Esophagus squamous epithelium (tissue), 4 donors: ENCODE results near the gene AOPEP.

ENCODE experiments used
- POLR2A ChIP-seq, 4 donors: fragments of 450-650 bp; IDR thresholded peaks; one replicate each; pipeline ENCODE4 v1.6.1; 2017; ENCODE audit warnings: antibody characterized with exemption in 4 of 4, mild to moderate bottlenecking in 4 of 4, moderate library complexity in 3 of 4
- TF ChIP-seq, protein P1 (sequence below), 6 experiments: fragments of 450-650 bp in 4 of 6; fragments of 200-600 bp in 2 of 6; sonication (generic) in 2 of 6; IDR thresholded peaks; one replicate each; pipeline ENCODE4 v1.5.1; 2016 to 2019; ENCODE audit warnings: antibody characterized with exemption in 6 of 6, mild to moderate bottlenecking in 4 of 6, moderate library complexity in 4 of 6

DNA sequence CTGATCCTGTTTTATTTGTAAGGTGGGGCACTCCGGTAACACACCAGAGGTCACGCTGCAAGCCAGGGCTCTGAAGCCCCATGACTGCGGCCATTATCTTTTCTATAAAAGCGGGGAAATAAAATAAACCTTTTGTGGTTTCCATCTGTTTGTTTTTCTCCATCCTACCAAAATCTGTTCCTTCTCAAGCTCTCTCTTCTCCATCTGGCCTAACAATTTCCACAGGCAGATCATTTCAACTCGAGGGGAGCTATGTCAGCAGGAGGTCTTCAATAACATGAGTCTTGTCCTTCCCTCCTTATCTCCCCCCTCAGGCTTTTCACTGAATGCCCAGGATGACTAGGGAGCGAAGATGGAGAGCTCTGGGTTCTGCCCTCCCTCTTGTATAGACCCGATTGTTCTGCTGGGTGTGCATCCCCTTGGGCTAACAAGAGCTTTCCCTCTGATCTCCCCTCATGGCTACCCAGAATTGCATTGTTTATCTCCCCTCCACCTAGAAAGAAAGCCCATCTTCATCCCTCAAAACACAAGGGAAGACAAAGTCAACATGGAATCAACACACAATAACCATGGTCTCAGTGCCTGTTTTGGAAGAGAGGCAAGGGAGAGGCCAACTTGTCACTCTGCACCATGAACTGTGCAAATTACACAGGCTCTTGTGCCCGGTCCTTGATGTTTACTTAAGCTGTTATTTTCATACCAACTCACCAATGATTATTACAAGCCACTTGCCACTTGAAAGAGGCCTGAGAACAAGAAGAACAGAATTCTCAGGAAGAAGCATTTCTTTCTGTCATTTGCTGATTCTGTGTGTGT, 403.2 kb downstream of the AOPEP start:
- TF ChIP-seq, protein P1, sequence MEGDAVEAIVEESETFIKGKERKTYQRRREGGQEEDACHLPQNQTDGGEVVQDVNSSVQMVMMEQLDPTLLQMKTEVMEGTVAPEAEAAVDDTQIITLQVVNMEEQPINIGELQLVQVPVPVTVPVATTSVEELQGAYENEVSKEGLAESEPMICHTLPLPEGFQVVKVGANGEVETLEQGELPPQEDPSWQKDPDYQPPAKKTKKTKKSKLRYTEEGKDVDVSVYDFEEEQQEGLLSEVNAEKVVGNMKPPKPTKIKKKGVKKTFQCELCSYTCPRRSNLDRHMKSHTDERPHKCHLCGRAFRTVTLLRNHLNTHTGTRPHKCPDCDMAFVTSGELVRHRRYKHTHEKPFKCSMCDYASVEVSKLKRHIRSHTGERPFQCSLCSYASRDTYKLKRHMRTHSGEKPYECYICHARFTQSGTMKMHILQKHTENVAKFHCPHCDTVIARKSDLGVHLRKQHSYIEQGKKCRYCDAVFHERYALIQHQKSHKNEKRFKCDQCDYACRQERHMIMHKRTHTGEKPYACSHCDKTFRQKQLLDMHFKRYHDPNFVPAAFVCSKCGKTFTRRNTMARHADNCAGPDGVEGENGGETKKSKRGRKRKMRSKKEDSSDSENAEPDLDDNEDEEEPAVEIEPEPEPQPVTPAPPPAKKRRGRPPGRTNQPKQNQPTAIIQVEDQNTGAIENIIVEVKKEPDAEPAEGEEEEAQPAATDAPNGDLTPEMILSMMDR (IDR thresholded peaks at IDR 0.05), result no peak
- TF ChIP-seq POLR2A (IDR thresholded peaks at IDR 0.05), result no peak
